IPS-15b (cell line): ENCODE data around the gene TNFSF9.
"Not testable (repeated sequence)": the region's sequence is repeated elsewhere in the genome, so short reads cannot be mapped to it uniquely, and the experiment has no call there.

ENCODE experiments used
- H3K27me3 ChIP-seq: one replicate; pipeline ENCODE4 v1.6.1; 2013; ENCODE audit warnings: low read length; ENCODE audit not compliant: control insufficient read depth, insufficient read depth
- H3K36me3 ChIP-seq: one replicate; pipeline ENCODE4 v1.6.1; 2013; ENCODE audit warnings: low read length; ENCODE audit not compliant: control insufficient read depth, insufficient read depth
- H3K4me1 ChIP-seq: one replicate; pipeline ENCODE4 v1.6.1; 2013; ENCODE audit warnings: mild to moderate bottlenecking, low read length; ENCODE audit not compliant: control insufficient read depth, insufficient read depth
- H3K4me3 ChIP-seq: one replicate; pipeline ENCODE4 v1.5.1; 2013; ENCODE audit warnings: low read depth, low read length
- H3K9ac ChIP-seq: one replicate; pipeline ENCODE4 v1.6.1; 2013; ENCODE audit warnings: low read depth, mild to moderate bottlenecking, low read length
- H3K9me3 ChIP-seq: one replicate; pipeline ENCODE4 v1.6.1; 2013; ENCODE audit warnings: mild to moderate bottlenecking, low read length; ENCODE audit not compliant: control insufficient read depth, insufficient read depth

Gene TNFSF9

DNA sequence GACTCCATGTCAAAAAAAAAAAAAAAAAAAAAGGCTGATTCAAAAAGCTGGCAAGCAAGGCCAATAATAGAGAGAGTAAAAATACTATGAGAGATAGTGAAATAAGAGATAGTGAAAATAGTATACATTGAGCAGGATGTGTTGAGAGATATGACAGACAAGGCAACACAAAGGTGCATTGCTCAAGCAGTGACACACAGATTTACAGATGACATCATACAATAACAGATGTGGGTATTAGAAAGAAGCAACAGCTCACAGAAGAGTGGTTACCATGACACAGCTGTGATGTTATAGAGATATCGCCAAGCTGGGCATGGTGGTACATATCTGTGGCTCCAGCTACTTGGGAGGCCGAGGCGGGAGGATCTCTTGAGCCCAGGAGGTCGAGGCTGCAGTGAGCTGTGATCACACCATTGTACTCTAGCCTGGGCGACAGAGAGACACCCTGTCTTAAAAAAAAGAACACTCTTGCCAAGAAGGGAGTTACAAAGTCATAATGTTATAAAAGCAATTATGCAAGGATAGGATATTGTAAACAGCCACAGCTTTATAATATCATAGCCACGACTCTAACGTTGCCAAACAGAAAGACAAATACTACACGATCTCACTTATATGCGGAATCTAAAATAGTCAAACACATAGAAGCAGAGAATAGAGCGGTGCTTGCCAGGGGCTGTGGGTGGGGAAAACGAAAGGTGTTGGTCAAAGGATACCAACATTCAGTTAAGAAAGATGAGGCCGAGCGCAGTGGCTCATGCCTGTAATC, 10.3 kb downstream of the TNFSF9 start:
- no peaks in the 10 kb centered on the region for H3K9me3 ChIP-seq
- no peaks in the 10 kb centered on the region for H3K4me1 ChIP-seq
- no peaks in the 10 kb centered on the region for H3K27me3 ChIP-seq
- H3K9ac ChIP-seq: no peak overlapping the region
- no peak overlapping the region for H3K4me3 ChIP-seq
- no peaks in the 10 kb centered on the region for H3K36me3 ChIP-seq

DNA sequence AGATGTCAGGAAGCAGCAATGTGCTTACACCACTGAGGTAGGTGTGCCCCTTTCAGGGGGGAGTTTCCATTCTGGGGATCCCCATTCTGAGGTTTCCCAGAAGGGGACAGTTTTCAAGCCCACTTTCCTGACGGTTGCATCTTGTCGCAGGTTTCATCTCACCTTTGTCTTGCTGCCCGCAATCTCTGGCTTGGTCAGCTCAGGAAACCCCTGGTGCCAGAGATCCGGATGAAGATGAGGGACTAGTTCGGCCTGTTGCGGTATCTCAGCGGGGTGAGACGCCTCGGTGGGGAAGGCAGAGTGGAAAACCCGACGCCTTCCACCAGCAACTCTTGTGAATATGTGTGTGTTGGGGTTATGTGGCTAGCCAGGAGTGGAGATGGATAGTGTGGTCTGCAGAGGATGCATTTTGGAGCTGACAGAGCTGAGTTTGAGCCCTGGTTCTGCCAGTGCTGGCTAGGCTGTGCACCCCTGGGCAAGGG, 13.1 kb downstream of the TNFSF9 start:
- no peaks in the 10 kb centered on the region for H3K27me3 ChIP-seq
- no peak overlapping the region for H3K9ac ChIP-seq
- no peaks in the 10 kb centered on the region for H3K4me1 ChIP-seq
- H3K9me3 ChIP-seq: peaks cover 2% of the 10 kb centered on the region
- no peak overlapping the region for H3K4me3 ChIP-seq
- no peaks in the 10 kb centered on the region for H3K36me3 ChIP-seq

DNA sequence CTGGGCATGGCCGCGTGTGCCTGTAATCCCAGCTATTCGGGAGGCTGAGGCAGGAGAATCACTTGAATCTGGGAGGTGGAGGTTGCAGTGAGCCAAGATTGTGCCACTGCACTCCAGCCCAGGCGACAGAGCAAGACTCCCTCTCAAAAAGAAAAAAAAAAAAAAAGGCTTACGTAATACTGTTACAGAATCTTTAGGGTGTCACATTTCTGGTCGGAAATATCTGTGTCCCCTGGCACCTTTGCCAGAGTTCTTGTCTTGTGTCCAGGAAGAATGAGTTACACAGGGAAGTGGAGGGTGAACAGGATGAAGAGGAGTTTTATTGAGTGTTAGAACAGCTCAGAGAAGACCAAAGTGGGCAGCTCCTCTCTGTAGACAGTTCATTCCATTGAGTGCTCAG, 19.9 kb downstream of the TNFSF9 start:
- H3K27me3 ChIP-seq, H3K36me3 ChIP-seq, H3K9ac ChIP-seq, H3K4me1 ChIP-seq, H3K4me3 ChIP-seq, H3K9me3 ChIP-seq: not testable (repeated sequence)

DNA sequence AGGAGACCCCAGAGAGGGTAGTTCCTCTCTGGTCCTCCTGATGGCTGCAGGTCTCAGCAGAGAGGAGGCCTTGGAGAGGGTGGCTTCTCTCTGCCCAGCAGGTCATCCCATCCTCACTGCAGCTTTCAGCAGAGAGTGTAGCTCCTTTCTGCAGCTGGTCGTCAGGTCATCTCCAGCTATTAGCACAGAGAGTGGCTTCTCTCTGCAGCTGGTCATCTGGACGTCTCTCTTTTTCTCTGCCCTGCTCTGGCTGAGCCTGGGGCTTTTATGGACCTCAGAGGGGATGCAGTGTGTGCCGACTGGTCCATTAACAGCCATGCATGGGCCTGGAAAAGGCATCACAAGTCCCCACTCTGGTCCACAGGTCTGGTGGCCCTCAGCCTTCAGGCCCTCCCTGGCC, 20.3 kb downstream of the TNFSF9 start:
- Histone ChIP-seq H3K27me3 (no peaks in the 10 kb centered on the region), H3K4me1 (peaks cover 5% of the 10 kb centered on the region), H3K9me3 (peaks cover 2% of the 10 kb centered on the region), H3K36me3 (no peaks in the 10 kb centered on the region), H3K9ac (no peak overlapping the region), H3K4me3 (no peak overlapping the region)

DNA sequence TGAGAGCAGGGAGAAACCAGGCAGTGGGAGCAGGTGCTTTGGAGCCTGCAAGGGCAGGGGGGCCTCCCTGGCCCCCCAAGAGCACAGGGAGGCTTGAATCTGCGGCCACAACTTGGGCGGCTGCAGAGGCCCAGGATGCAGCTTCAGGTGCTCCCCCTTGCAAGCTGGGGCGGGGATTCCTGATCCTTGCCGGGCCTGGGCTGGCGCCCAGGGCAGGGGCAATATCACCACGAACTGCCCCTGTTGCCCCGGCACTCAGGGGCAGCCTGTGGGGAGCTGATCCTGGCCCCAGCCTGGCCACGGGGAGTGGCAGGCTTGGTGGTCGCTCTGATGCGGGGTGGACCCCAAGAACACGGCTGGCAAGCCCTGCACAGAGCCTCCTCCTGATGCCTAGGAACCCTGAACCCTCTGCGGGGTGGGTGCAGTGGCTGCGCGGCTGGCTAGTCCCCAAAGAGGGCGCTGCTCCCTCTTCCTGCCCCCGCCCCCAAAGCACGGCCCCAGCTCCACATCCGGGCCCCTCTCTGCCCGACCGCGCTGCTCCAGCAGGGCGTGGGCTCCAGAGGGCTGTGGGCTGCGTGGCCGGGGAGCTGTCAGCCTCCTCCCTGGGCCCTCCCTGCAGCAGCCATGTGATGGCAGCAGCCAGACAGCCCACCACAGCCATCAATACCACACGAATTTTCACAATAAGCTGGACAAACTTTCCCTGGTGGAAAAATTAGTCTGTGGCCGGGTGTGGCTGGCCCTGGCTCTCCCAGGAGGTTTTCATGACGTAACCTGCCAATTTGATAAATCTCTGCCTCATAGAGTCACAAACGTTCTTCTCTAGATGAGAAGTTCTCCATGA, 21.0 kb downstream of the TNFSF9 start:
- H3K36me3 ChIP-seq: no peaks in the 10 kb centered on the region
- no peaks in the 10 kb centered on the region for H3K27me3 ChIP-seq
- H3K9ac ChIP-seq: peak overlapping the region; percentile 47
- H3K9me3 ChIP-seq: peaks cover 2% of the 10 kb centered on the region
- no peak overlapping the region for H3K4me3 ChIP-seq
- H3K4me1 ChIP-seq: peaks cover 5% of the 10 kb centered on the region

DNA sequence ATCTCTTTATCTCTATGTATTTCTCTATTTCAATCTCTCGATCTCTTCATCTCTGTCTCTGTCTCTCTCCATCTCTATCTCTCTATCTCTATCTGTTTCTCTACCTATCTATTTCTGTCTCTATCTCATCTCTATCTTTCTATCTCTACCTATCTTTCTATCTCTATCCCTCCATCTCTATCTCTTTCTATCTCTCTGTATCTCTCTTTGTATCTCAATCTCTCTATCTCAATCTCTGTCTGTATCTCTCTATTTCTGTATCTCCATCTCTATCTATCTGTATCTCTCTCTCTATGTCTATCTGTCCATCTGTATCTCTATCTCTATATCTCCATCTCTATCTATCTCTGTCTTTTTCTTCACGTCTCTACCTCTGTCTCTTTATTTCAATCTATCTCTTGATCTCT, 25.2 kb downstream of the TNFSF9 start:
- H3K4me1 ChIP-seq: peaks cover 5% of the 10 kb centered on the region
- no peak overlapping the region for H3K9ac ChIP-seq
- no peaks in the 10 kb centered on the region for H3K27me3 ChIP-seq
- no peaks in the 10 kb centered on the region for H3K9me3 ChIP-seq
- no peak overlapping the region for H3K4me3 ChIP-seq
- H3K36me3 ChIP-seq: no peaks in the 10 kb centered on the region

DNA sequence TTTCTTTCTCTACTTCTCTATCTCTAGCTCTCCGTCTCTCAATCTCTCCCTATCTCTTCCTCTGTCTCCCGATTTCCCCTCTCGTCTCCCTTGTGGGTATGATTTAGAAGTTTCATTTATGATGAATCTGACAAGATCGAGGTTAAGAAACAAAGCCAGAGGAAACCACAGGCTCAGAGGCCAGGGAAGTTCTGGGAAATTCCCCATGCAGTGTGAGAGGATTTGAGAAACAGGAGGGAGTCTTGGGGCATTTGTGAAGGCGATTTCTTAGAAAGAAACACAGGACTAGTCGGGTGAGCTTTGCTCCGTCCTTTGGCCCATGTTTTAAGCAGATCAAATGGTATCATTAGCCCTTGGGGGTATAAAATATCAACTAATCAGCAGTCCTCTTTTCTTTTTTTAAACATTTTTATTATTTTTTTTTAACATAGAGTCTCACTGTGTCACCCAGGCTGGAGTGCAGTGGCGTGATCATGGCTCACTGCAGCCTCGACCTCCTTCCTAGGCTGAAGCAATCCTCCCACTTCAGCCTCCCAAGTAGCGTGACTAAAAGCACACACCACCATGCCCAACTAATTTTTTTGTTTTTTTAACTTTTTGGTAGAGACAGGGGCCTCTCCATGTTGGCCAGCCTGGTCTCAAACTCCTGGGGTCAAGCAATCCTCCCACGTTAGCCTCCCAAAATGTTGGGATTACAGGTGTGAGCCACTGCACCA, 25.8 kb downstream of the TNFSF9 start:
- Histone ChIP-seq H3K4me1 (no peaks in the 10 kb centered on the region), H3K9ac (no peak overlapping the region), H3K36me3 (no peaks in the 10 kb centered on the region), H3K27me3 (no peaks in the 10 kb centered on the region), H3K4me3 (no peak overlapping the region), H3K9me3 (no peaks in the 10 kb centered on the region)

DNA sequence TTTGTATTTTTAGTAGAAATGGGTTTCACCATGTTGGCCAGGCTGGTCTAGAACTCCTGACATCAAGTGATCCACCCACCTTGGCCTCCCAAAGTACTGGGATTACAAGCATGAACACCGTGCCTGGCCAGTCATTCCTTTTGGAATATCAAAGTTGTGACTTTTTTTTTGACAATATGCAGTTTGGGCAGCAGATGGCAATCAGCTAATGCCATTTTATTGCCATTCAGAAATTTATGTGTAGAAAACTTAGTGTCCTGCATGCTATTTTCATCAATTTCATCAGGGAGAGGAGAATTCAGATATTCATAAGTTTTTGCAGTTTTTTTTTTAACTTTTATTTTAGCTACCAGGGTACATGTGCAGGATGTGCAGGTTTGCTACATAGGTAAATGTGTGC, 31.6 kb downstream of the TNFSF9 start:
- H3K9ac ChIP-seq, H3K27me3 ChIP-seq, H3K36me3 ChIP-seq, H3K4me3 ChIP-seq, H3K9me3 ChIP-seq, H3K4me1 ChIP-seq: not testable (repeated sequence)

DNA sequence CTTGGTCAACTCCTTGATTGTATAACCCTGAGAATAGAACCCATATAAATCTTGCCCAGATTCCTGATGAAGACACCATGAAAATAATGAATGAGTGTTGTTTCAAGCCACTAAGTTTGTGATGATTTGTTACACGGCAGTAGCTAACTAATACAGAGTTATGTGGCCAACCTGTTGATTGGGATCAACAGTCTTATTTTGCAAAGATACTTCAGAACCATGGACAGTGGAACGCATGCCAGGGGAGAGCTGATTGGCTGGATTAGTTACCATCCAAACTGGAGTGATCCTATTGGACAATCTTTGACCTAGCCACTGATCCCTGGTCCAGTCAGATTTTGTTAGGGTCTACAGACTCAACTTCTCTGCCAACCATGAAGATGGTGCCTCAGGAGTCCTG, 33.6 kb downstream of the TNFSF9 start:
- Histone ChIP-seq H3K9ac (no peak overlapping the region), H3K36me3 (no peaks in the 10 kb centered on the region), H3K27me3 (peaks cover 2% of the 10 kb centered on the region), H3K4me3 (no peak overlapping the region), H3K4me1 (no peaks in the 10 kb centered on the region), H3K9me3 (no peaks in the 10 kb centered on the region)

DNA sequence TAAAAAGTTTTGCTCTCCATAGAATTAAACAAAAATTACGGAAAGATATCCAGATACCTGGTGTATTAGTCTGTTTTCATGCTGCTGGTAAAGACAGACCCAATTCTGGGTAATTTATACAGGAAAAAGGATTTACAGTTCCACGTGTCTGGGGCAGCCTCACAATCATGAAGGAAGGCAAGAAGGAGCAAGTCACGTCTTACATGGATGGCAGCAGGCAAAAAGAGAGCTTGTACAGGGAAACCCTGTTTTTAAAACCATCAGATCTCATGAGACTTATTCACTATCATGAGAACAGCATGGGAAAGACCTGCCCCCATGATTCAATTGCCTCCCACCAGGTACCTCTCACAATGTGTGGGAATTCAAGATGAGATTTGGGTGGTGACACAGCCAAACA, 35.9 kb downstream of the TNFSF9 start:
- H3K27me3 ChIP-seq, H3K4me3 ChIP-seq, H3K36me3 ChIP-seq, H3K9ac ChIP-seq, H3K4me1 ChIP-seq, H3K9me3 ChIP-seq: not testable (repeated sequence)

DNA sequence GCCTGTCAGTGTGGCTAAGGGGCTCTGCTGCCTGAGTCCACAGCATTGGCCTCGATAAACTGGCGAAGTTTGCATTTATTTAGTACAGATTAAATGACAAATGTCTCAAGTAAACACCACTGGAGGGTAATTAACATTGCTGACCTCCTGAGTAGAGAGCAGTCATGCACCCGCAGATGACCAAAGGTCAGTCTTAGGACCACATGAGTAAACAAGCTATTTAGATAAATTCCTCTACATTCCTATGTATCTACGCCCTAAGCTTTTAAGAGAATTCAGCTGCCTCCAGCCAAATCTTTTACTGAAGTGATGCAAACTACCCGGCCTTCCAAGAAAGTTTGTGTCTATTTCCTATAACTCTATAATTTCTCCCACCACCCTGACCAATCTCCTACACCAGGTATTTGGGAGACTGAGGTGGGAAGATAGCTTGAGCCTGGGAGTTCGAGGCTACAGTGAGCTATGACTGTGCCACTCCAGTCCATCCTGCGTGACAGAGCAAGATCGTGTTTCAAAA, 37.2 kb downstream of the TNFSF9 start:
- Histone ChIP-seq H3K9me3 (no peaks in the 10 kb centered on the region), H3K4me3 (no peak overlapping the region), H3K4me1 (peaks cover 8% of the 10 kb centered on the region), H3K27me3 (peaks cover 2% of the 10 kb centered on the region), H3K36me3 (no peaks in the 10 kb centered on the region), H3K9ac (no peak overlapping the region)
